ENCODE data around the gene DDX6.

DNA sequence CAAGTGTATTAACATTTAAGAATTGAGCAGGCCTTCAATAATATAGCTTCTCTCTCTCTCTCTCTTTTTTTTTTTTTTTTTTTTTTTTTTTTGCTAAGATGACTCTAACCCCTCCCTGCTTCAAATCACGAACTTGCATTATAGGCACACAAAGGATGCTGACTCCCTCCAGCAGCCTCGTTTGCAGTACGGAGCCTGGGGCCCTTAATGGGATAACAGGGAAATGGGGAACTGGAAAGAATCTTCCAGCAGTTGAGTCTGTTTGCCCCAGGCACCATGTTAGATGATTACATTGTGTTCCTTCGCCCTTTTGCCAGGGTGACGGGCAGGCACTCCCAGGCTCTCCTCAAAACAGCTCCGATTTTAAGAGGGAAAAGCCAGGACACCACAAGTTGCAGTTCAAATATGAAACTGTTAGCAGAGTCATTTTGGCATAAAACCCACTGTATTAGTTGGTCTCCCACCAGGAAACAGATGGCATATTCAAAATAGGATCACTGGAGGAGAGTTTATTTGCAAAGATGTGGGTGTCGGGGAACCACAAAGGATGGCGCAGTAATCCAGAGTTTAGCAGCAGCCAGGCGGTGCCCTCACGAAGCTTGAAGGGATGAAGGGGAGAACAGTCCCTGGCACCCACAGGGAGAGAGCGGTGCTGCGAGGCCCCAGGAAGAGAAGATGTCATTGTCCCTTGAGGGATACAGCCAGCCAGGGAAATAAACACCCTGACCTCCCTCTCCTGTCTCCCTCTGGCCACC, 85.0 kb downstream of the DDX6 start:
- no peak for TF ChIP-seq ZBTB33 (IDR thresholded peaks at IDR 0.05; ENCODE audit: borderline replicate concordance, low read depth)
- no peak for TF ChIP-seq RXRA (IDR thresholded peaks at IDR 0.05; ENCODE audit: borderline replicate concordance, low read depth)
- TF ChIP-seq, protein P1, sequence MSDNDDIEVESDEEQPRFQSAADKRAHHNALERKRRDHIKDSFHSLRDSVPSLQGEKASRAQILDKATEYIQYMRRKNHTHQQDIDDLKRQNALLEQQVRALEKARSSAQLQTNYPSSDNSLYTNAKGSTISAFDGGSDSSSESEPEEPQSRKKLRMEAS (IDR thresholded peaks at IDR 0.05; ENCODE audit: low read depth) = no peak
- TF ChIP-seq, protein P2, sequence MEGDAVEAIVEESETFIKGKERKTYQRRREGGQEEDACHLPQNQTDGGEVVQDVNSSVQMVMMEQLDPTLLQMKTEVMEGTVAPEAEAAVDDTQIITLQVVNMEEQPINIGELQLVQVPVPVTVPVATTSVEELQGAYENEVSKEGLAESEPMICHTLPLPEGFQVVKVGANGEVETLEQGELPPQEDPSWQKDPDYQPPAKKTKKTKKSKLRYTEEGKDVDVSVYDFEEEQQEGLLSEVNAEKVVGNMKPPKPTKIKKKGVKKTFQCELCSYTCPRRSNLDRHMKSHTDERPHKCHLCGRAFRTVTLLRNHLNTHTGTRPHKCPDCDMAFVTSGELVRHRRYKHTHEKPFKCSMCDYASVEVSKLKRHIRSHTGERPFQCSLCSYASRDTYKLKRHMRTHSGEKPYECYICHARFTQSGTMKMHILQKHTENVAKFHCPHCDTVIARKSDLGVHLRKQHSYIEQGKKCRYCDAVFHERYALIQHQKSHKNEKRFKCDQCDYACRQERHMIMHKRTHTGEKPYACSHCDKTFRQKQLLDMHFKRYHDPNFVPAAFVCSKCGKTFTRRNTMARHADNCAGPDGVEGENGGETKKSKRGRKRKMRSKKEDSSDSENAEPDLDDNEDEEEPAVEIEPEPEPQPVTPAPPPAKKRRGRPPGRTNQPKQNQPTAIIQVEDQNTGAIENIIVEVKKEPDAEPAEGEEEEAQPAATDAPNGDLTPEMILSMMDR (IDR thresholded peaks at IDR 0.05) = no peak
- no peak for TF ChIP-seq TAF1 (IDR thresholded peaks at IDR 0.05; ENCODE audit: borderline replicate concordance, low read depth, low read length)
- no peak for TF ChIP-seq GABPA (IDR thresholded peaks at IDR 0.05; ENCODE audit: low read depth)
- no peak for TF ChIP-seq POLR2AphosphoS5 (IDR thresholded peaks at IDR 0.05; ENCODE audit: low read depth, low read length)
- TF ChIP-seq TEAD4 (IDR thresholded peaks at IDR 0.05; ENCODE audit: borderline replicate concordance, insufficient read depth) = no peak
- no peak for TF ChIP-seq RAD21 (IDR thresholded peaks at IDR 0.05; ENCODE audit: low read length)
- no peak for TF ChIP-seq SMC3 (IDR thresholded peaks at IDR 0.05; ENCODE audit: low read depth, low read length)
- no peak for TF ChIP-seq EZH2phosphoT487 (IDR thresholded peaks at IDR 0.05; ENCODE audit: borderline replicate concordance, low read depth)
- no peak for TF ChIP-seq JUND (IDR thresholded peaks at IDR 0.05)
- TF ChIP-seq IRF3 (IDR thresholded peaks at IDR 0.05; ENCODE audit: low read depth, low read length) = no peak
- no peak for TF ChIP-seq MXI1 (IDR thresholded peaks at IDR 0.05; ENCODE audit: low read depth, low read length)
